Measurements from ENCODE around the gene KCNB1.

Gene KCNB1

DNA sequence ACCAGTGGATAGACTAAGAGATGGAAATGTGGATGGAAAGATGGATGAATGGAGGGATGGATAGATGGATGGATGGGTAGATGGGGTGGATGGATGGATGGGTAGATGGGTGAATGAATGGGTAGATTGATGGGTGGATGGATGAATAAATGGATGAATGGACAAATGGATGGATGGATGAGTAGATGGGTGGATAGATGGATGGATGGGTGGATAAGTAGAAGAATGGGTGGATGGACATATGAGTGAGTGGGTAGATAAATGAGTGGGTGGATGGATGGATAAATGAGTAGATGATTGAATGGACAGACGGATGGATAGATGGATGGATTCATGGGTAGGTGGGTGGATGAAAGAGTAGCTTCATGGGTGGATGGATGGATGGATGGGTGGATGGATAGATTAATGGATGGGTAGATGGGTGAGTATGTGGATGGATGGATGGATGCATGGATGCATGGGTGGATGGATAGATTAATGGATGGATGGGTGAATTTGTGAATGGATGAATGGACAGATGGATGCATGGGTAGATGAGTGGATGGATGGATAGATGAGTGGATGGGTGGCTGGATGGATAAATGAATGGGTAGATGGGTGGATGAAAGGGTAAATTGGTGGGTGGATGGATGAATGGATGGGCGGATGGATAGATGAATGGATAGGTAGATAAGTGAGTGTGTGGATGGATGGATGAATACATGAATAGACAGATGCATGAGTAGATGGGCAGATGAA, 29.5 kb upstream of the KCNB1 start:
- no peak overlapping the region for H3K27ac Mint-ChIP-seq
- H3K4me3 Mint-ChIP-seq, result no peak overlapping the region
- peaks cover 44% of the 10 kb centered on the region for H3K27me3 Mint-ChIP-seq (ENCODE audit: low read depth)
- H3K9me3 Mint-ChIP-seq, result no peaks in the 10 kb centered on the region
- no peaks in the 10 kb centered on the region for H3K36me3 Mint-ChIP-seq (ENCODE audit: low read depth)
- H3K4me1 Mint-ChIP-seq (ENCODE audit: low read depth), result no peaks in the 10 kb centered on the region

DNA sequence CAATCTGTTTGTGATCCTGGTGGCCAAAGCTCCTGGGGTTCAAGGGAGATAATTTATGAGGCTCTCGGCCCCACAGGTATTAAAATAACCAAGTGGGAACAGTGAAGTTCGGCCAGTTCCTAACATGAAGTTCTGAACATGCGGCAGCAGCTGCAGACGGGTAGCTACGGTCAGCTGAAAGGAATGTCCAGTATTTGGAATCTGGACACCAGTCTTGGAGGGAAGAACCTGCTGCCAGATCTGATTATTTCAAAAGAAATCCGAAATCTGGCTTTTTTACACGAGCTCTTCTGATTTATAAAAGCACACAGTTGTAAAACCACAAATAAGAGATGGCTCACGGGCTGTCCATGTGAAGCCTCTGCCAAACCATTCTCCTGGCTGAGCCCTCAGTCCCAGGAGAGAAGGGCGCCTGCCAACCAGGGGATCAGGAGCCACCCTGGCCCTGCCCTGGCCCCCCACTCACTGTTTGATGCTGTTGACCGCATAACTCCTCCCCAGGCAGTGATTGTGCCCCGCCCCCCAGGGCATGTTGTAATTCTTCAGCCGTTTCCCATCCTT, 28.2 kb upstream of the KCNB1 start:
- Mint-ChIP-seq H3K27ac (no peak overlapping the region), H3K4me1 (ENCODE audit: low read depth) (no peaks in the 10 kb centered on the region), H3K27me3 (ENCODE audit: low read depth) (peaks cover 55% of the 10 kb centered on the region), H3K9me3 (no peaks in the 10 kb centered on the region), H3K4me3 (no peak overlapping the region), H3K36me3 (ENCODE audit: low read depth) (no peaks in the 10 kb centered on the region)

DNA sequence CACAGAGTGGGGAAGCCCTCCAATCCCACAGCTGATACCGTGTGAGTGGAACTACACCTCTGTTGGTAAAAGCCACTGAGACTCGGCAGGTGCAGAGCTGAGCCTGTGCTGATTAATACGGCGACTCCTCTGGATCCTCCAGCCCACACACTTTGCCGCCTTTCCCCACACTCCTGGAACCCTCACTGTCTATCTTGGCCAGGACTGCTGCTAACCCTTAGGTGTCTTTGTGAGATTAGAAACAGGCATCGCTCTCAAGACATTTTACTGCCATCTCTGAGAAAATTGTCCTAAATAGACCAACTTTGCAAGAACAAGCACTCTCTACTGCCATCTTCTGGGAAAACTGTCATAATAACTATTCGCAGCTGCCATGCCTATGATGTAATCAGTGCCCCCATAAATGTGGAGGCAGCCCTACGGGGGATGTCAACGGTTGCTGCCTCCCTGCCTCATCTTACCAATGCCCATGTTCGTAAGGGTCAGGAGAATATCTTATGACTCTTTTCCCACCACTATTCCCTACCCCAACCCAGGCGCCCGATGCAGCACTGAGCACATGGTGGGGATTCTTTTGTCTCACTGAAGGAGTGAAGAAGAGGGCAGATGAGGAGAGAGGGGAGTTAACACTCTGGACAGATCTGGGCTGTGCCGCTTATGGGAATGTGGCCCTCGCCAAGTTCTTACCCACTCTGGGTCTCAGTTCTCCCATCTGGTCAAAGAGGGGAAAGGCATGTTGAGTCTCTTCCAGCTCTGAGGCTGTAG, 26.1 kb upstream of the KCNB1 start:
- no peaks in the 10 kb centered on the region for H3K36me3 Mint-ChIP-seq (ENCODE audit: low read depth)
- H3K4me1 Mint-ChIP-seq (ENCODE audit: low read depth), result no peaks in the 10 kb centered on the region
- no peak overlapping the region for H3K4me3 Mint-ChIP-seq
- no peaks in the 10 kb centered on the region for H3K9me3 Mint-ChIP-seq
- H3K27me3 Mint-ChIP-seq (ENCODE audit: low read depth), result peaks cover 49% of the 10 kb centered on the region
- H3K27ac Mint-ChIP-seq, result no peak overlapping the region

DNA sequence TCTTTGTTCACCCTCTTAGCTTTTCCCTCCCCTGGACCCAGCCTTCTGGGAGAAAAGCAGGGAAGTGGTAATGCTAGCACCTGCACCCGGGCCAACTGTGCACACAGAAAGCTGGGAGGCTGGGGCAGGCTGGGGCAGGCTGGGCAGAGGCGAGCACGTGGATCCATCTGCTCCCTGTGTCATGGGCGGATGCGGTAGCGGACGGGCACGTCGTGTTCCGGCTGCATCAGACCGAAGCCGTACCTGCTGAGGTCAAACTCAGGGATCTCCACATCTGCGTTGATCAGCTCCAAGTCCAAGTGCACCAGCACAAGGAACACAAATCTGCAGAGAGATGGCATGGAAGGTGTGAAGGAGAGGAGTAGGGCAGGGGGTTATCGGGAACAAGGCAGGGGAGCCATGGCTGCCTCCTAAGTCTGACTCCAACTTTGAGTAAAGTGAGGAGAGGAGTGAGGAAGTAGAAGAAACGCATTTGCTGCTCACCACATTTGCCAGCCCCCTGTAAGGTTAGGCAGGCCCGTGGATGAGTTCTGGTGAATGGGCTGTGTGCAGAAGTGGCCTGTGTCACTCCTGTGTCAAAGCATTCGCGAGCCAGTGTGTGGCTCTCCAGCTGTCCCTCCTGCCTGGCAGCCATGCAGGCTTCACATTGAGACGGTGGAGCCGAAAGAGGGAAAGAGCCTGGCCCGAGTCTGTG, 25.4 kb upstream of the KCNB1 start:
- Mint-ChIP-seq H3K36me3 (ENCODE audit: low read depth) (no peaks in the 10 kb centered on the region), H3K9me3 (no peaks in the 10 kb centered on the region)

DNA sequence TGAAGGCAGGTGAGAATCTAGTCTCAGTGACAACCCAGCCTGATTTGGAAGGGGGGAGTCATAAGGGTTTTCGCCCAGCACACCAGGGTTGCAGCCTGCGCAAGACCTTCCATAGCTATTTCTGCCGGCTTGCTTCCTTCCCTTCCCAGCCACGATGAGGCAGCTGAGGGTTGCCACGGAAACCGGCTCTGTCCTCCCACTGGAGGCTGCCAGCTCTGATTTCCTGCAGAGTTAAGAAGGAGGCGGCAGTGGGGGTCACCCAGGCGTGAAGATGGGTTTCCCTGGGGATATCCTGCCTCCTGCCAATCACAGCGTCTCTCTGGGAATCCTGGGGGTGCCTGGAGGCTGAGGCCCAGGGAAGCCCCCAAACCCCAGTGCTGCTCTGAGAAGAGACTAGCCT, 23.1 kb upstream of the KCNB1 start:
- H3K4me3 Mint-ChIP-seq, result no peak overlapping the region

More for the DNA sequence above, 25.4 kb upstream of the KCNB1 start:
- Mint-ChIP-seq H3K4me3 (no peak overlapping the region), H3K4me1 (ENCODE audit: low read depth) (no peaks in the 10 kb centered on the region), H3K27me3 (ENCODE audit: low read depth) (peaks cover 51% of the 10 kb centered on the region), H3K27ac (no peak overlapping the region)

DNA sequence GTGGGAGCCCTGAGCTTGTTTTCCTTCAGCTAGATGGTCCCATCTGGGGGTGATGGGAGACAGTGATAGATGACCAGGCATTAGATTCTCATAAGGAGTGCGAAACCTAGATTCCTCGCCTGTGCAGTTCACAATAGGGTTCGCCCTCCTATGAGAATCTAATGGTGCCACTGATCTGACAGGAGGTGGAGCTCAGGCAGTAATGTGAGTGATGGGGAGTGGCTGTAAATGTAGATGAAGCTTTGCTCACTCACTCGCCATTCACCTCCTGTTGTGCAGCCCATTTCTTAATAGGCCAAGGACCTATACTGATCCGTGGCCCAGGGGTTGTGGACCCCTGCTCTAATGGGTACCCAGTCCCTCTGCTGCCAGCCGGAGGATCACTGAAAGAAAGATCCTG, 20.7 kb upstream of the KCNB1 start:
- Mint-ChIP-seq H3K36me3 (ENCODE audit: low read depth) (no peaks in the 10 kb centered on the region), H3K4me3 (no peak overlapping the region), H3K4me1 (ENCODE audit: low read depth) (no peaks in the 10 kb centered on the region), H3K27ac (no peak overlapping the region), H3K9me3 (no peaks in the 10 kb centered on the region), H3K27me3 (ENCODE audit: low read depth) (peaks cover 31% of the 10 kb centered on the region)

More for the DNA sequence above, 23.1 kb upstream of the KCNB1 start:
- Mint-ChIP-seq H3K4me1 (ENCODE audit: low read depth) (no peaks in the 10 kb centered on the region), H3K9me3 (no peaks in the 10 kb centered on the region), H3K27me3 (ENCODE audit: low read depth) (peaks cover 44% of the 10 kb centered on the region), H3K27ac (no peak overlapping the region), H3K36me3 (ENCODE audit: low read depth) (no peaks in the 10 kb centered on the region)

DNA sequence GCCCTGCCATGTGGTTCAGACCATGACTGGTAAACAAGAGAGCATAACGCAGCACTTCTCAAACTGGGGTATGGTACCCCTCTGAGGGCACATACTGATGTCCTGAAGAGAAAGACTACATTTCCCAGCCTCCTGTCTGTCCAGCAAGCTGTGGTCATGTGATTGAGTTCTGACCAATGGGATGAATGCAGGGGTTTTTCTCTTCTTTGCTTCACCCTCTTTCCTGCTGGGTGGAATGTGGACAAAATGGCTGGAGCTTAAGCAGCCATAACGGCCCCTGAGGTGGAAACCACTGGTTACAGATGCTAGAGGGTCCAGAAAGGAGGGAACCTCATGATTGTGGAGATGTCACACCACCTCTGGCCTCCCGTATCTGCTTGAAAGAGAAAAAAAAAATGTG, 19.4 kb upstream of the KCNB1 start:
- Mint-ChIP-seq H3K27ac (no peak overlapping the region), H3K4me3 (no peak overlapping the region), H3K9me3 (no peaks in the 10 kb centered on the region), H3K4me1 (ENCODE audit: low read depth) (no peaks in the 10 kb centered on the region), H3K36me3 (ENCODE audit: low read depth) (no peaks in the 10 kb centered on the region), H3K27me3 (ENCODE audit: low read depth) (peaks cover 27% of the 10 kb centered on the region)

DNA sequence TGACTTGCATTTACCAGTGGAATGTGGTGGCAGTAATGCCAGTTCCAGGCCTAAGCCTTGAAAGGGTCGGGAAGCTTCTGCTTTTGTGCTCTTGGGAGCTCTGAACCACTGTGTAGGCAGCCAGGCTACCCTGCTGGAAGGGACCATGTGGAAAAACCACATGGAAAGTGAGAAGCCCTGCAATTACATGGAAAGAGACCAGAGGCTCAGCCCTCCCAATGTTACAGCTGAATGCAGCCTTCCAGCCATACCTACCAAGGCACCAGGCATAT, 14.9 kb upstream of the KCNB1 start:
- Mint-ChIP-seq H3K9me3 (no peaks in the 10 kb centered on the region), H3K36me3 (ENCODE audit: low read depth) (no peaks in the 10 kb centered on the region), H3K27me3 (ENCODE audit: low read depth) (peaks cover 23% of the 10 kb centered on the region), H3K4me3 (no peak overlapping the region), H3K27ac (no peak overlapping the region), H3K4me1 (ENCODE audit: low read depth) (no peaks in the 10 kb centered on the region)

DNA sequence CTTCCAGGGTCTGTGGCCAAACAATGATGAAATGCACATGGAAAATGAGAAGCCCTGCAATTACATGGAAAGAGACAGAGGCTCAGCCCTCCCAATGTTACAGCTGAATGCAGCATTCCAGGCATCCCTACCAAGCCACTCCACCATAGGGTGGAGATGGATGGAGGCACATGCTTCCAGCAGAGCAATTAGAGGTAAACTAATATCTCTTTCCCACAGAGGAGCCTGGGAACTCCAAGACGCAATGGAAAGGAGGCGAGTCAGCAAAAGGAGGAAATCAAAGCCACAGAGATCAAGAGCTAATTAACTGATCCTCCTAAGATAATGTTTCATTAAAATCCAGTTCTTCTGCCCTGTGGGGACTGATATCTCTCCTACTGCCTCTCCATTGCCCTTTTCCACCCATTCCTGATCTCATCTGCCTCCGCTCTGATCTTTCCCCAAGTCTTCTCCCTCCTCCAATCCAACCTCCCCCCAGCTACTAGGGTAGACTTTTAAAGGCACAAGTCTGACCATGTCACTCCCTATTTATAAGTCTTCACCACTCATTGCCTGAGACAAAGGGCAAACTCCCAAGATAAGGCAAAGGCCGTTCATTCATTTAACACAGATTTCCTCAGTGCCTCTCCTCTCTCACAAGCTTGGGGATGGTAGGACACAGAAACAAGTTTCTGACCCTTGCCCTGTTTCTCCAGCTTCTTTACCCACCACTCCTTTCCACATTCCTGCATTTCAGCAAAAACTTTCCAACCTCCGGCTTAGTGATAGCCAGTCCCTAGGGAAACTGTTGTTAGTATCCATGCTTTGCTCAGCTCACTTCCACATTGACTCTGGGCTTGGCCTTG, 14.3 kb upstream of the KCNB1 start:
- Mint-ChIP-seq H3K27ac (no peak overlapping the region), H3K9me3 (no peaks in the 10 kb centered on the region), H3K36me3 (ENCODE audit: low read depth) (no peaks in the 10 kb centered on the region), H3K4me1 (ENCODE audit: low read depth) (no peaks in the 10 kb centered on the region), H3K27me3 (ENCODE audit: low read depth) (peaks cover 23% of the 10 kb centered on the region), H3K4me3 (no peak overlapping the region)

DNA sequence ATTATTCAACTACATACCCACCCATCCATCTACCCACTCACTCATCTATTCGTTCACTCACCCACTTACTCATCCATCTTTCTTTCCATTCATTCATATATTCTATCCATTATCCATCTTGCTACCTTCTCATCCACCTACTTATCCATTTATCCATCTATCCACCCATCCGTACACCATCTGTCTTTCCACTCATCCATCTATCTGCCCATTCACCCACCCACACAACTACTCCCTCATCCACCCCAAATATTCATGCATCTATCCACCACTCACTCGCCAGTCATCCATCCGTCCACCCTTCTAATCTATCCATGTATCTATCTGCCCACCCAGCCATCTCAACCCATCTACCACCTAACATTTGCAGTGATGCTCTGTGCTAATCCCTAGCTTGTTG, 13.6 kb upstream of the KCNB1 start:
- Mint-ChIP-seq H3K9me3 (no peaks in the 10 kb centered on the region), H3K27ac (no peak overlapping the region), H3K36me3 (ENCODE audit: low read depth) (no peaks in the 10 kb centered on the region), H3K4me1 (ENCODE audit: low read depth) (no peaks in the 10 kb centered on the region), H3K4me3 (no peak overlapping the region), H3K27me3 (ENCODE audit: low read depth) (peaks cover 29% of the 10 kb centered on the region)

DNA sequence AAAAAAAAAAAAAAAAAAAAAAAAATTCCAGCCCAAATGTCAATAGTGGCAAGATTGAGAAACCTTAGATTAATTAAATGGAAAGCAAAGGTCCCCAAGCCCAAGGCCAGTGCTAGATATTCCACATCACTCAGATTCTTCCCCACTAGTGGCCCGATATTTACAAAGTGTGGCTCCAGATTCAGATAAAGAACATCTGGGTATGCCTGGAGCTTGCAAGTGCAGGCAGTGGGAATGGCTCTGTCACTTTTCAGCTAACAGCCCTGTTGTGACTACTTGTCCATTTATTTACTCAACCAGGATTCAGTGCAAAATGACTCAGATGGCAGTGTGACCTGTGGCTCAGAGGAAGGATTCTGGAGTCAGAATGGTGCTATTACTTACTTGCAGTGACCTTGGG, 8.2 kb upstream of the KCNB1 start:
- Mint-ChIP-seq H3K9me3 (peaks cover 9% of the 10 kb centered on the region), H3K36me3 (ENCODE audit: low read depth) (no peaks in the 10 kb centered on the region), H3K4me1 (ENCODE audit: low read depth) (no peaks in the 10 kb centered on the region), H3K4me3 (no peak overlapping the region), H3K27ac (no peak overlapping the region), H3K27me3 (ENCODE audit: low read depth) (peaks cover 50% of the 10 kb centered on the region)

DNA sequence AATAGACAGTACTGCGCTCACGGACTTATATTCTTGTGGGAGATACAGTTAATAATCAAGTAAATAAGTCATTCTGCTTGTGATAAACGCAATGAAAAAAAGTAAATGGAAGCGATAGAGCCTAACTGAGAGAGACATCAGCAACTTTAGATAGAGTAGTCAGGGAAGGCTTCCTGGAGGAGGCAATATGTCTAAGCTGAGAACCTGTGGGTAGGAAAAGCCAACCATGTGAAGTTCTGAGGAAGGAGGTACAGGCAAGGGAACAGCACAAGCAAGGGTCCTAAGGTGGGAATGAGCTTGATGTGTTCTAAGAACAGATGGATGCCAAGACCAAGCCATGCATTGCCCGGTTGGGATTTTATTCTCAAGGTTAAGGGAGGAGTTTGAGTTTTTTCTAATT, 7.2 kb upstream of the KCNB1 start:
- no peaks in the 10 kb centered on the region for H3K36me3 Mint-ChIP-seq (ENCODE audit: low read depth)
- peaks cover 9% of the 10 kb centered on the region for H3K9me3 Mint-ChIP-seq
- H3K4me1 Mint-ChIP-seq (ENCODE audit: low read depth), result peaks cover under 1% of the 10 kb centered on the region
- peaks cover 56% of the 10 kb centered on the region for H3K27me3 Mint-ChIP-seq (ENCODE audit: low read depth)
- H3K27ac Mint-ChIP-seq, result no peak overlapping the region
- no peak overlapping the region for H3K4me3 Mint-ChIP-seq

DNA sequence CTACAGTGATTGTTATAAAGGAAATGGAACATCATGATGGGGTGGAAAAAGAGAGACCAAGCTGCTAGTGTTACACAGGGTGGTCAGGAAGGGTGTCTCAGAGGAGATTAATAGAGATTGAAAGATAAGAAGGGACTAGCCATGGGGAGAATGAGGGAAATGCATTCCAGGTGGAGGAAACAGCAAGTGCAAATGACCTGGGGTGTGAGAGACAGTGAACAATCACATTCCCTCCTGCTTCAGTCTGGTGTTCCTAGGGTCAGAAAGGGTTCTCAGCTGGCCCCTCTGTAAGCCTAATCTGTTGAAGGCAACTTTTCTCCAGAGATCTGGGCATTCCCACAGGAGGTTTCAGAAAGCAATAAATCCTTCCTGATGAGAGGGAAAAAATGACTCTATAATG, 3.6 kb upstream of the KCNB1 start:
- Mint-ChIP-seq H3K27me3 (ENCODE audit: low read depth) (peaks cover 71% of the 10 kb centered on the region), H3K36me3 (ENCODE audit: low read depth) (no peaks in the 10 kb centered on the region), H3K4me1 (ENCODE audit: low read depth) (peaks cover 5% of the 10 kb centered on the region), H3K9me3 (peaks cover 9% of the 10 kb centered on the region), H3K4me3 (no peak overlapping the region), H3K27ac (no peak overlapping the region)

DNA sequence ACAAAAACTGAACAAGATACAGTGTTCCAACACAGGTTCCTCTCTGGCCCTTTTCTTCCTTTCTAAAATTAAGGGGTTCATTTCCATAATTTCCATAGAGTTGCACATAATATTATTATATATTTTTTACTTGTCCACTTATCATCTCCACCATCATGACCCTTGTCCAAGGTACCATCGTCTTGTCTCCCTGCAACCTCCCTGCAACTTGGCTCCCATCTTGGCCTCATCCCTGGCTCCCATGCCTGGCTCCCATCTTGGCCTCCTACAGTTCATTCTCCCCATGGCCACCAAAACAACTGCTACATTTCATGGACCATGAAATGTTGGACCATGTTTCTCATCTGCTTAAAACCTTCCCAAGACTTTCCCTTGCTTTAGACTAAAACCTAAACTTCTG, 3.1 kb upstream of the KCNB1 start:
- H3K36me3 Mint-ChIP-seq (ENCODE audit: low read depth), result no peaks in the 10 kb centered on the region
- no peak overlapping the region for H3K27ac Mint-ChIP-seq
- H3K9me3 Mint-ChIP-seq, result peaks cover 9% of the 10 kb centered on the region
- H3K27me3 Mint-ChIP-seq (ENCODE audit: low read depth), result peaks cover 73% of the 10 kb centered on the region
- H3K4me1 Mint-ChIP-seq (ENCODE audit: low read depth), result peaks cover 5% of the 10 kb centered on the region
- H3K4me3 Mint-ChIP-seq, result no peak overlapping the region

Data from T-helper 1 cell treated with Interleukin-12 subunit alpha and Interleukin-12 subunit beta and Interleukin-4 antibody, amounts not matched to agents 30 μg/mL and 1 μg/mL, for 36 hours (primary cell).